ENCODE results near the gene CAMTA1. TPM values are rescaled to one million over a fixed set of nuclear protein-coding genes. Genes with fewer than 3 reads are reported as not detected.

Gene CAMTA1
- total RNA-seq, 1 donor from 2014 or later = 40.9 TPM

DNA sequence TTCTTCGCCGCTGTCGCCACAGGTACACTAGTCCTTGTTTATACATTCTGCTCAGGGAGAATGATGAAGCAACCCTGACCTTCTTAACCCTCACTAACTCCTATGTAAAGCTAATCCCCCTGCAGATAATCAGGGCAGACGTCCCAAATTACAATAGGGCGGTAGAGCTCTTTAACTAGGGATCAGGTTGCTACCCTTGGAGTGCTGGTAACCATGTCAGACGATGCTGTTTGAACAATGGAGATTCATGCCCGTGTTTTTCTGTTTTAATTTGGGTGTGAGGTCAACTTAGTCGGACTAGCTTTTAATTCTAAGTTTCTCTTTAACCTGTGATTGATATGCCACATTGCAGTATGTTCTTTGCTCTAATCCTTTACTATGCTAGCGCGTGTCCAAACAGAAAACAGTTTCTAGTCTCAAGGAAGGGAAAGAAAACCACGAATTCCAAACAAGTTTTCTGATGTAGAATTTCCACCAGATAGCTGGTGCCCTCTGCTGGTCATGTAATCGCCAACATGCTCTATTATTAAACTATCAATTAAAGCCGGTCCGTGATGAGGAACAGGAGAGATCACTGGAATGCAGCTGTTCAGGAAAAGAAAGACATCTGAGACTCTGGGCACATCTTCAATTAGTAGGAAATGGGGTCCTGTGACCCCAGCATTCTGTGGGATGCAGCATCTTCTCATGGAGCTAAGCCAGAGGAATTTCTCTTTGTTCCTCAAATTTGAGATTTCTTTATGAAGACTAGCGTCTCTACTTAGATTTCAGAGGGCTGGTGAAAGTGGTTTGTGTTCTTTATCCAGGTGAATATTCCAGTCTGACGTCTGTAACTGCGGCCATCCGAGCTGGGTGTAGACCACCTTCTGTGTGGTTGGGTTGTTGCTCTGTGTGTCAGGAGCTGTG is 967.5 kb downstream of the CAMTA1 start:
- DNase-seq (ENCODE audit: low read depth in 2 of 2) = peak; percentile 73 to 77

DNA sequence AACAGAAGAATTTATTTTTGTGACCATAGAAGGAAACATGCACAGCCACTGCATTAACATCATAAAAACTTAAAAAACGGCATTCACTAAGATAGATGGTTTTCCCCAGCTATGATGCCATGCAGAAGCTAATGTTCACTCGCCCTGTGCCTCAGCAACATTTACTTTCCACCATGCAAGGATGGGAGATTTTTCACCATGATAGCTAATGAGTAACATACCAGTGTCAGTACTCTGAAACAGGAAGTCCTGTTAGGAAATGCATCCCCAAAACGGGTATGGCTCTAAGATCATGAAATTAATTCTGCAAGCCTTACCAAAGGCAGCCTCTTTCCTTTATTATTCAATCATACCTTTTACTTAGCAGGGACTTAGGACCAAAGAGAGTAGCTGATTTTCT is 968.4 kb downstream of the CAMTA1 start:
- no peak for DNase-seq (ENCODE audit: low read depth in 2 of 2)

DNA sequence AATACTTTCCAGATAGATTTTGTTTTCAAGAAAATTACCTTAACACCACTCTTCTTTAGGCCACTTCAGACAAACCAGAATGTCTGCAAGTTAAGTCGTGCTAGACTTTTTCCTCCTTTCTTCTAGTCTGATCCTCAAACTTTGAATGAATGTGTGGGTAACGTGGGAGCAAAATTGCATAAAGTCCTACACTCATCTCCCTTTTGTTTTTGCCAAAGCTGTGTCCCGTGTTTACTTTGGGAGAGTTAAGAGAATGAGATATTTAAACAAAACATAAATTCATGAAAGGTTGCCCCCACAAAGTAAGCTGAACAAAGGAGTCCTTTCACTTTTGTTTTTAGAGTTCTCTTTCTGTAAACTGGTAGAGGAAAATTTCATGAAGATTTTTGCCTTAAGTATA is 969.0 kb downstream of the CAMTA1 start:
- DNase-seq (ENCODE audit: low read depth in 2 of 2) = peak in 1 of 2 donors; percentile 33

DNA sequence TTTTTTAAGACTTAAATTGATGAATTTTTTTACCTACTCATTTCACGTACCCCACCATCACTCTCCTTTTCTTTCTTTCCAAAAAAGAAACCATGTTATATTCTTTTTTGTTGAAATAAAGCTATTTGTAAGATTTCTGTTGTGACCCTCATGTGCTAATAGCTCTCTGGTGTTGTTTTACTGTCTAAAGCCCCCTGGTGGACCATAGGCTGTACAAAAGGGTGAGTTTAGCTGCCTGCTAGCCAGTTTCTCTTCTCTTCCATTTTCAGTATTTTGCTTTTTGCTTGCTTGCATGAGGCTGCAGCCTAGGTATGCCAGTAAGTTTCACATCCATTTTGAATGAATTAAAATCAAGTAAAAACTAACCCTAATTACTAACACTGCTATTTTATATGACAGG is 970.2 kb downstream of the CAMTA1 start:
- DNase-seq (ENCODE audit: low read depth in 2 of 2) = peak; percentile 19 to 55

DNA sequence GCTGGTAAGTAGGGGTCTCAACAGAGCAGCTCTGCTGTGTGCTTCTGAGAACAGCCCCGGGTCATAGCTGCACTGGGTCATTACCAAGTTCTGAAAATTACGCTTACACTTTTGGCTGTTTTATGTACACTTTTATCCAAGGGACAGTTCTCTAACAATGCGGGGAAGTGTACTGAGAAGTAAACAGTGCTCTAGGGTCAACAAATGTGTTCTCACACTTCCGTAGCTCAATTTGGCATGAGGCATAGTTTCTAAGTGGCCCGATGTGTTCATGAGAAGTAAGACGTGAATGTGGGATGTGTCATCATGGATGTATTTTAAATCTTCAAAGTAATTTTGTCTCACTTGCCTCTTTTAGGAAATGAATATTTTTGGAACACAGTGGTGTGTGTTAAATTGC is 975.0 kb downstream of the CAMTA1 start:
- DNase-seq (ENCODE audit: low read depth in 2 of 2) = peak in 1 of 2 donors; percentile 88

DNA sequence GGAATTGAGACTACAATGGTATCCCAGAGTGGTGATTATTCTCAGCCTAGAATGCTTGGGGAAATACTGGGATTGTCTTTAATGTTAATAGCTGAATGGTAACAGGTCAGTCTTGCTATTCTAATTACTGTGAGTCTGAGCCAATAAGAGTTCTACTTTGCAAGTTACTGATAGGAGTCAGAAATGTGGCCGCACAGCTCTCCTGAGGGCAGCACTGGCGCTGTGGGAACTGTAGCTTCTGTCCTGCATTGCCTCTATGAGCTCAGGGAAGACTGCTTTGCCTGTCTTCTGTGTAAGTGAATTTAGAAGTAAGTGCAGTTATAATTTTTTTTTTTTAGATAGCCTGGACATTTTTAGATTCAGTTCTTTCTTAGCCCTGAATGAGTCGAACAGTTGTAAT is 975.8 kb downstream of the CAMTA1 start:
- no peak for DNase-seq (ENCODE audit: low read depth in 2 of 2)

DNA sequence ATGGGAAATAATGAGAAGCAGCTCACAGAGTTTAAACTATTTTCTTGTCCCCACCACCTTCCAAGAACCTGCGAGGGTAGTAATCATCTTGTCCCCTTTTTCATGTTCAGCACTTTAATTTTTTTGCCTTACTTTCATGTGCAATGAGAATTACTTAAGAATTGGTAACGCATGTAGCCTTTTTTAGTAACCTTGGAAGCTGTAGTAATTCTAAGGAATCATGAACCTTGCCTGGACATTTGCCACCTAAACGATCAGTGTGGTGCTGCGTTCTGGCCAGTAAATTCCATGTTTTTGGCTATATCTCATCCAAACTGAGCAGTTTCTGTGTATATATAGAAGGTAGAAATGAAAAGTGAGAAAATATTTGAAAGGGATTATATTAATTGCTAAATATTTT is 981.9 kb downstream of the CAMTA1 start:
- DNase-seq (ENCODE audit: low read depth in 2 of 2) = no peak

DNA sequence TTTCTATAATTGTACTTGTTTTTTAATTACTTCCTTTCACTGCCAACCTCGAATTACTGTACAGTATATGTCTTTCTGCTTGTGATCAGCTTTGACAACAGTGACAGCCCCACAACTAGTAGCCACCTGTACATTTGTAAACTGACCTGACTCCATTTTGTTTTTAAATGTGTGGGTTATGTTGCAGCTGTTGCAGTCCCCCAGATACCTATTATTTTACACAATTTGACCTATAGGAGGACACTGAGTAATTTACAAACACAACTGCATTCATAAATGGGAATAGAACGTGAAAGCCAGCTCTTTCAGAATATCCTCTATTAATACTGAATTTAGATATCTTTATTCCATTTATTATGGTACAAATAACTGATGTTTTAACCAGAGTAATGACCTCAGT is 983.3 kb downstream of the CAMTA1 start:
- no peak for DNase-seq (ENCODE audit: low read depth in 2 of 2)

DNA sequence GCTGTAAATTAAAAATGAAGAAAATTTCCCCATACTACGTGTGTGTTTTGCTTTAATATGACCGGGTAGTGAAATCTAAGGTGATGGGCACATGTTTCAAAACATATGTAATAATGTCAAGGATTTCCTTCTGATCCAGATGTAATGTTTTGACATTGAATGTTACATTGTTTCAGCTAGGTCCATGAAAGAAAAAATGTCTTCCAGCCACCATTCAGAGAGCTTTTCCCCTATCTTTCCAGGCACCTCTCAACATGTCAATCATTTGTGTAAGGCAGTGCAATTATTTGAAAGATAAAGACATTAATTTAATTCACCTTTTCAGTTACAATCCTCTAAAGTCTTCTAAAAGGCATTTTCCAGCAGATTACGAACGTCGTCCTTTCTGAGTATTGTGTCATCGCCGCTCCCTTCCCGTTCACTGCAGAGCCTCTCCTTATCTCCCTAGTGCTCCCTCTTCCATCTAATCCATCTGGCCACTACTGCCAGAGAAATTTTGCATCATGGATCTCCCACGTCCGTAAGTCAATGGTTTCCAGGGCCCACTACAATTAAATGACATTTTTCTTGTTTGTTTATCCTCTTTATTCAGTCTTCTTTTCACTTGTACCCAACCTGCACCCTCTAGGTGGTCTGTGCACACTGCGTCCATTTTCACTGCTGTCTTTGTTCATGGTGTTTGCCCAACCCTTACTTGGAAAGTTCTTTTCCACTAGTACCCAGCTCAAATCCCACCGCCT is 984.6 kb downstream of the CAMTA1 start:
- no peak for DNase-seq (ENCODE audit: low read depth in 2 of 2)

DNA sequence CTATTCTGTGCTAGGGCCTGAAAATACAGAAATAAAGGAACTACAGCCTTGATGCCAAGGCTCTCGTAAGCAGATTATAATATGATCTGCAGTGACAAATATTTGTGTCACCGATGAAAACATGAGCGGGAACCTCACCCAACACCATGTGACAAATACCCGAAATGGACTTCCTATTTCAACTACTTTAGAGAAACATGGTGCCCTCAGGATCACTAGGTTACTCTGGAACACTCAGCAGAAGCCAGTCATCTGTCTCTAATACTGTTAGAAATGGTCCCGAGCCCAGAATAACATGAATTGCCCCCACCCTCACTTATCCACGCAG is 985.4 kb downstream of the CAMTA1 start:
- DNase-seq (ENCODE audit: low read depth in 2 of 2) = no peak

DNA sequence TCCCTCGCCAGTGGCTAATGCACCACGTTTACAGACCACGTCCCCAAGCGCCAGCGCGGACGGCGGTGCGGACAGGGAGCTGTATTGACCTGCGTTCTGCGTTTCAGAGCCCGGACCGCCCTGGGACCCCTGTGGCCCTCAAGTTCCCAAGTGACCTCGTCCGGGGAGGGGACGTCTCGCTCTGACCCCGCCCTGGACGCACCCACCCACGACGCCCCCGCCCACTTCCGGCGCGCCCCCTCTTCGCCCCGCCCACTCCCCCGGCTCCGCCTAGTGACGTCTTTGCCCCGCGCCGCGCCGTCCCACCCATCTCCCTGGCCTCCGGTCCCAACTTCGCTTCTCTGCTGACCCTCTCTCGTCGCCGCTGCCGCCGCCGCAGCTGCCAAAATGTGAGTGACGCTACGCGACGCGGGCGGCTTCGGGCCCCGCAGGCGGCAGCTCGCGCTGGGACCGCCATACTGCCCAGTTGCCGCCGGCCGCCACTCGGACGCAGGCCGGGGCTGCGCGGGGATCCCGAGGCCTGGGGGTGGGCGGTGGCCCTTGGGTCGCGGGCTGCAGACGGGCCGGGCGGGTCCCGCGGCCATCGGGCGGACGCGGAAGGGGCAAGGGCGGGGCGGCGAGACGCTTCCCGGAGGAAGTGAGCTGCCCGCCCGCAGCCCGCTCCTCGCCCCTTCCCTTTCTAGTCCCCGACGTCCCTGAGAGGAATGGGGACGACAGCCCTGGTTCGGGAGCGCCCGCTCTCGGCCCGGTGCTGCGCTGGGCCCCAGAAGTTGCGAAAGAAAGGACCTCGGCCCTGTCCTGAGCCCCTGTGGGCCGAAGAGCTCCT is 986.0 kb downstream of the CAMTA1 start, which contains the start of gene VAMP3:
VAMP3 (plus strand) TSS at position 300 of the 826 bp plus-strand sequence; CDS start at position 388, 88 bp downstream.
- peak; percentile 85 to 91 for DNase-seq (ENCODE audit: low read depth in 2 of 2)

DNA sequence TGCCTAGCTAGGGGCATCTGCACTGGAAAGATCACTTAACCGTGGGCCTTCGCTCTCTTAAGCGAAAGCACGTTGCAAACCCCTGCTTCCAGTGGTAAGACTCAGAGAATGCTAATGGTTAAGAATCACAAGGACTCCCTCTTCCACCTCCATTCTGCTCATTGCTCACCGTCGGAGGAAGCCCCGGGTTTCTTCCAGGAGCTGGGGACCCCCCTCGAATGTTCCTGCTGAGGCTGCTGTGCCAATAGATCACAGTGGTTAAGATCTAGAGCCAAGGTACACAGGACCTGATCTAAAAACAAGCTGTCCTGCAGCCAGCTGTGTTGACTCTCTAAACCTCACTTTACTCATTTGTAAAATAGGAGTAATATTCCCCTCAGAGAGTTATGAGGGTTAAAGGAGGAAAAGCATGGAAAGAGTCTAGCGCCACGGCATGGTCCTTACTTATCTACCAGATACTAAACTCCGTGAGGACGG is 986.6 kb downstream of the CAMTA1 start:
- peak; percentile 4 to 19 for DNase-seq (ENCODE audit: low read depth in 2 of 2)

DNA sequence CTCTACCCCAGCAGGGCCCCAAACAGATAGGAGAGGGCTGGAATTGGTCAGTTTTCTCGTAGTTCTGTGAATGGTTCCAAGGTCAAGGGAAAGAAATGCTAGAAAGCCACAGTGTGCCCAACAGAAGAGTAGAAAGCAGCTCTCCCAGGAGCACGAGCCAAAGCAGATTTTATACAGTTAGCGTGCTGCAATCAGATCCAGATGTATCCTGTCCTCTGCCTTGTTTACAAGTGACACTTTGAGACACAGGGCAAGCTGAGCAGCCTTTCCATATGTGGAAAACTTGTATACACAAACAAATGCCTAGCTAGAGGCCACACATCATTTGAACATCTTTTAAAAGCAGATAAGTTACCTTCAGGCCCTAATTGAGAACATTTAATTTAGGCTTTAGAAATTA is 992.3 kb downstream of the CAMTA1 start:
- no peak for DNase-seq (ENCODE audit: low read depth in 2 of 2)

DNA sequence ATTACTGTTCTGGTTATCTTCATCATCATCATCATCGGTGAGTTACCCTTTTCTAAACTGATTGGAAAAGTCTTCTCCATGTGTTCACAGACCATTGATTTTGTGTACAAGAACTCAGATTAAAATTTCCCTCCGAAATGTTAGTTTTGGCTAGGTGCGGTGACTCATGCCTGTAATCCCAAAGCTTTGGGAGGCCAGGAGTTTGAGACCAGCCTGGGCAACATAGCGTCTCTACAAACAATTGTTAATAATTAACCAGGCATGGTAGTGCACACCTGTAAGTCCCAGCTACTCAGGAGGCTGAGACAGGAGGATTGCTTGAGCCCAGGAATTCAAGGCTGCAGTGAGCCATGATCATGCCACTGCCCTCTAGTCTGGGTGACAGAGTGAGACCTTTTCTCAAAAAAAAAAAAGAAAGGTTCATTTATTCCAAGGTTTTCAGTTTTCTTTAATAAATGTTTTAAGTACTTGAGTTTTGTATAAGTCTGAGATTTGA is 992.9 kb downstream of the CAMTA1 start:
- no peak for DNase-seq (ENCODE audit: low read depth in 2 of 2)

DNA sequence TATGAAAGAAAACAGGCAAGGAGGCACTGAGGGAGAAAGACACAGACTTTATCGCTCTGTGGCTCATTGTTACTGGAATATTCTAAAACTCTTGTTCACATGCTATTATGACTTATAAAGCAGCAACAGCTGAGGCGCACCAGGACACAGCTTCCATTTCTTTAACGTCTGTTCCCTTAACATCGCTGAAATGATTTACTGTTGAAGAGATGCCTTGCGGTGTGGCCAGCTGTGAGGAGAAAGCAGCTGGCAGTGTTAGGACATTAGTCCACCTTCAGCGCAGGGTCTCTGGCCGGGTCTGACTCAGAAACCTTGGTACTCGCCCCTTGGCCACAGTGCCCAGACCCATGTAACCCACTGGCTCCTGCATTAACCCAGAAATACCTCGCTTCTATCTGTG is 995.7 kb downstream of the CAMTA1 start:
- no peak for DNase-seq (ENCODE audit: low read depth in 2 of 2)

DNA sequence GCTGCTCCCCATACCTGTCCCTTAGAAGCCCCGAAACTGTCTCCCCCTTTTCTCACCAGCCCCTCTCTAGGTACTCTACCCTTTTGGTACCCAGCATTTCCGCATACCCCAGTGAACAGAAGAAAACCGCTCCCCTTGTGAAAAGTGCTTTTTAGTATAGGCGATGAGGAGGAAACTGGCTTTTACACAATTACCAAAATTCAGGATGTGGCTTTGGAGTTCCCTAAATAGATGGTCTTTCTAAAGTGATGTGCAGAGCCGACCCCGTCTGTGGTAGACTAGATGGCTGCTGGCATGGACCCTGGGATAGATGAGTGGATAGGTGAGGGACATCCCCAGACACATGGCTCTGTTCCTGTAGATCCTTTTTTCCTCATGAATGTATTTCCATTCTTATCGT is 996.2 kb downstream of the CAMTA1 start:
- DNase-seq (ENCODE audit: low read depth in 2 of 2) = no peak

DNA sequence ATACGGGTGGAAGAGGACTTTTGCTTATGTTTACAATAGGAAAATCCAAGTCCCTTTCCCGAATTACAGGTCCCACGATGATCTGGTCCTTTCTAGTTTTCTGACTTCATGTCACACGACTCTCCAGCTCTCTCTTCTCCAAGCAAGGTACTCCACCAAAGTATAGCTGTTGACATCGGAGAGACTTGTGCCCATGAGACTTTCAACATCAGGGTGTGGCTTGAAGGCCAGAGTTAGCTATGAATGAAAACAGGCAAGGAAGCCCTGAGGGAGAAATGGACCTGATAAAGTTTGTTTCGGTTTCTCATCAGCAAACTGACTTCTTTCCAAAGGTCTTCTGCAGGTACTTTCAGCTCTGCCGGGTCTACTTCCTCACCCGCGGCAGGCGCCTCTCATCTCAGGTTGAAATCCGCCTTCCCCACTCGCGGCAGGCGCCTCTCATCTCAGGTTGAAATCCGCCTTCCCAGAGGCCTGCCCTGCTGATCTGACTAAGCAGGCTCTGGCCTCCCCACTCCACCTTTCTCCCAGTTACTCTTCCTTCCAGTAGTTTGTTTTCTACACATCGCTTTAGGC is 996.8 kb downstream of the CAMTA1 start:
- no peak for DNase-seq (ENCODE audit: low read depth in 2 of 2)

DNA sequence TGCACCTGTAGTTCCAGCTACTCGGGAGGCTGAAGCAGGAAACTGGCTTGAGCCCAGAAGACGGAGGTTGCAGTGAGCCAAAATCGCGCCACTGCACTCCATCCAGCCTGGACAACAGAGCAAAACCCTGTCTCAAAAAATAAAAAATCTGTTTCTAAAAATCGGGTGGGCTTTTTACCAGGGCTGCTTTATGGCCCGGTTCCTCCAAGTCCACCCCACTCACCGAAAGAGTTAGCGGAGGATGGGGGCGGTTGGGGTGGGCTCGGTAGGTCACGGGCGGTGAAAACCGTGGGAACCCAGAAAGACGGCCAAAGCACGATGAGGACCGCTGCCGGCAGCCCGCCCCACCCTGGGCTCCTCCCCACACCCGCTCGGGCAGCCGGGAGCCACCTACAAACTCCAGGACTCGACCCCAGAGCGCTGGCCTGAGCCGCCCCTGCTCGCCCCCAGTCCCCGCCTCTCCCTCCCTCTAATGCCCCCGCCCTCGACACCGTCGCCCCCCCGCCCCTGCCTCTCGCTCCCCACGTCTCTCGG is 998.0 kb downstream of the CAMTA1 start:
- DNase-seq (ENCODE audit: low read depth in 2 of 2) = peak; percentile 51 to 53

DNA sequence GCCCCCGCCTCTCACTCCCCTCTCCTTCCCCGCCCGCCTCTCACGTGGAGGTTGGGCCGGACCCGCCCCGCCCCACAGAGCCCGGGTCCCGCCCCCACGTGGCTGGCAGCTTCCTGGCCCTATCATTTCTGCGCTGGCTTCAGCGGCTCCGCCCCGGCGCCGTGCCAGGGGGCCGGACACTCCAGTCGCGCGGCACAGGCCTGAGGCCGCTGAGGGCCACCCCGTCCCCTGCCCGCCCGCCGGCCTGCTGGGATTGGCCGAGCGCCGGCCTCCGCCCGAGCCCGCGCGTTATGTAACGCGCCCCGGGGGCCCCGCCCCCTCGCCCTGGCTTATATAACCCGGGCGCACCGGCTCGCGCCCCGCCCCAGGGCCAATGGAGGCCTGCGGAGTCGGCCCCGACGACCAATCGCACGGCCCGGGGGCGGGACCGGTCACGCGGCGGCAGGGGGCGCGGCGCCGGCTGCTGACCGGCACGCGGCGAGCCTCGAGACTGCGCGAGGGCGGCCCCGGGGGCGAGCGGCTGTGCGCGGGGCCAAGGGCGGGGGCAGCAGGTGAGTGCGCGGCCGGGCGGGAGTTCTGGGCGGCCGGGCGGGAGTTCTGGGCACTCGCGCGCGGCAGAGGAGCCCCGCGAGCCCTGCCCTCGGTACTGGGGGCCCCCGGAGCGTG is 998.7 kb downstream of the CAMTA1 start, which contains the start of gene PER3:
PER3 (plus strand) TSS at position 466 of the 666 bp plus-strand sequence. CDS start 587 bp downstream, outside the sequence.
- DNase-seq (ENCODE audit: low read depth in 2 of 2) = peak; percentile 98 to 99

DNA sequence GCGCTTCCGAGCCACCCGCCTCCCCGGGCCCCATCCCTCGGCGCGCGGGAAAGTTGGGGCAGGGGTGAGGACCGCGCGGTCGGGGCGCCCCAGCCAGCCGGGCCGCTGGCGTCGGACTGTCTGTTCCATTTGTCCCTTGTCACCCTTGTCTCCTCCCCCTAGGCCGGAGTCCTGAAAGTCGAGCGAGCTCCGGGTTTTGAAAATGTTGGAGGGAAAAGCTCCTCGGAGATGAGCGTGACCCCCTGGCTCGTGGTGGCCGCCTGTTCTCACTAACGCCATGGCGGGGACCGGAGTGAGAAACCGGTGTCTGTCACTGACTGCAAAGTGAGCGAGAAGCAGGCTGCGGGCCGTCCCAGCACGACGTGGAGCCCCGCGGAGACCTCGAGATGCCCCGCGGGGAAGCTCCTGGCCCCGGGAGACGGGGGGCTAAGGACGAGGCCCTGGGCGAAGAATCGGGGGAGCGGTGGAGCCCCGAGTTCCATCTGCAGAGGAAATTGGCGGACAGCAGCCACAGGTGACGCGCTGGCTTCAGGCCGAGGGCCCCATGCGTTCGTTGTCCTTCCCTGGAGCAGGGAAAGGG is 999.3 kb downstream of the CAMTA1 start:
- DNase-seq (ENCODE audit: low read depth in 2 of 2) = peak in 1 of 2 donors; percentile 33

All from lung microvascular endothelial cell (primary cell).